Measurements from ENCODE around the gene MBD3L2. TPM values are rescaled to one million over a fixed set of nuclear protein-coding genes. Genes with fewer than 3 reads are reported as not detected.
"Not testable (repeated sequence)": the region's sequence is repeated elsewhere in the genome, so short reads cannot be mapped to it uniquely, and the experiment has no call there.

MBD3L2 gene
- total RNA-seq, 1 donor from 2014 or later, result not detected

- H3K27me3 Mint-ChIP-seq (ENCODE audit: unreplicated experiment), result no peaks in the 10 kb centered on the region
- DNase-seq (ENCODE audit: extremely low spot score, unreplicated experiment), result no peak
- H3K9me3 Mint-ChIP-seq (ENCODE audit: unreplicated experiment), result no peaks in the 10 kb centered on the region
- no peak overlapping the region for H3K4me3 Mint-ChIP-seq (ENCODE audit: unreplicated experiment)
- no peak overlapping the region for H3K27ac Mint-ChIP-seq (ENCODE audit: unreplicated experiment)
- peaks cover 9% of the 10 kb centered on the region for H3K4me1 Mint-ChIP-seq (ENCODE audit: unreplicated experiment)
- TF ChIP-seq CTCF (IDR thresholded peaks at IDR 0.05), result no peak
- no peaks in the 10 kb centered on the region for H3K36me3 Mint-ChIP-seq (ENCODE audit: unreplicated experiment)
These were observed 14.2 kb downstream of the MBD3L2 start for GRCh38 chr19:7063339-7063738.

- H3K9me3 Mint-ChIP-seq (ENCODE audit: unreplicated experiment), result no peaks in the 10 kb centered on the region
- no peak overlapping the region for H3K4me3 Mint-ChIP-seq (ENCODE audit: unreplicated experiment)
These were observed 14.8 kb downstream of the MBD3L2 start for GRCh38 chr19:7063764-7064418.

GRCh38 chr19:7067122-7067521, 18.0 kb downstream of the MBD3L2 start:
- peaks cover 21% of the 10 kb centered on the region for H3K4me1 Mint-ChIP-seq (ENCODE audit: unreplicated experiment)
- DNase-seq (ENCODE audit: extremely low spot score, unreplicated experiment), result not testable (repeated sequence)

More at GRCh38 chr19:7063764-7064418, 14.8 kb downstream of the MBD3L2 start:
- H3K27me3 Mint-ChIP-seq (ENCODE audit: unreplicated experiment), result no peaks in the 10 kb centered on the region
- H3K27ac Mint-ChIP-seq (ENCODE audit: unreplicated experiment), result no peak overlapping the region
- no peak for TF ChIP-seq CTCF (IDR thresholded peaks at IDR 0.05)
- no peaks in the 10 kb centered on the region for H3K36me3 Mint-ChIP-seq (ENCODE audit: unreplicated experiment)
- peaks cover 12% of the 10 kb centered on the region for H3K4me1 Mint-ChIP-seq (ENCODE audit: unreplicated experiment)
- no peak for DNase-seq (ENCODE audit: extremely low spot score, unreplicated experiment)

GRCh38 chr19:7067716-7068115, 18.6 kb downstream of the MBD3L2 start:
- Mint-ChIP-seq H3K9me3 (ENCODE audit: unreplicated experiment) (no peaks in the 10 kb centered on the region), H3K36me3 (ENCODE audit: unreplicated experiment) (peaks cover 17% of the 10 kb centered on the region), H3K4me1 (ENCODE audit: unreplicated experiment) (peaks cover 24% of the 10 kb centered on the region), H3K4me3 (ENCODE audit: unreplicated experiment) (no peak overlapping the region), H3K27ac (ENCODE audit: unreplicated experiment) (no peak overlapping the region), H3K27me3 (ENCODE audit: unreplicated experiment) (no peaks in the 10 kb centered on the region)
- TF ChIP-seq CTCF (IDR thresholded peaks at IDR 0.05), result no peak
- no peak for DNase-seq (ENCODE audit: extremely low spot score, unreplicated experiment)

More at GRCh38 chr19:7067122-7067521, 18.0 kb downstream of the MBD3L2 start:
- TF ChIP-seq CTCF (IDR thresholded peaks at IDR 0.05), result peak; percentile 29
- not testable (repeated sequence) for H3K9me3 Mint-ChIP-seq (ENCODE audit: unreplicated experiment); H3K27me3 Mint-ChIP-seq (ENCODE audit: unreplicated experiment); H3K27ac Mint-ChIP-seq (ENCODE audit: unreplicated experiment); H3K4me3 Mint-ChIP-seq (ENCODE audit: unreplicated experiment)
- peaks cover 11% of the 10 kb centered on the region for H3K36me3 Mint-ChIP-seq (ENCODE audit: unreplicated experiment)

- peaks cover 24% of the 10 kb centered on the region for H3K4me1 Mint-ChIP-seq (ENCODE audit: unreplicated experiment)
- no peaks in the 10 kb centered on the region for H3K9me3 Mint-ChIP-seq (ENCODE audit: unreplicated experiment)
- peak overlapping the region; percentile 95 for H3K27ac Mint-ChIP-seq (ENCODE audit: unreplicated experiment)
- TF ChIP-seq CTCF (IDR thresholded peaks at IDR 0.05), result no peak
- peak overlapping the region; percentile 95 for H3K4me3 Mint-ChIP-seq (ENCODE audit: unreplicated experiment)
- H3K27me3 Mint-ChIP-seq (ENCODE audit: unreplicated experiment), result no peaks in the 10 kb centered on the region
- DNase-seq (ENCODE audit: extremely low spot score, unreplicated experiment), result no peak
- H3K36me3 Mint-ChIP-seq (ENCODE audit: unreplicated experiment), result peaks cover 21% of the 10 kb centered on the region
These were observed 19.5 kb downstream of the MBD3L2 start for GRCh38 chr19:7068599-7068998.

Data from osteocyte (in vitro differentiated cells).